ENCODE measurements around the gene EFHC2. TPM values are rescaled to one million over a fixed set of nuclear protein-coding genes. Genes with fewer than 3 reads are reported as not detected.
"Not testable (repeated sequence)": the region's sequence is repeated elsewhere in the genome, so short reads cannot be mapped to it uniquely, and the experiment has no call there.

EFHC2 gene
- total and polyA plus RNA-seq, 11 donors: 1.8 to 15.6 (median 7.5) TPM

DNA sequence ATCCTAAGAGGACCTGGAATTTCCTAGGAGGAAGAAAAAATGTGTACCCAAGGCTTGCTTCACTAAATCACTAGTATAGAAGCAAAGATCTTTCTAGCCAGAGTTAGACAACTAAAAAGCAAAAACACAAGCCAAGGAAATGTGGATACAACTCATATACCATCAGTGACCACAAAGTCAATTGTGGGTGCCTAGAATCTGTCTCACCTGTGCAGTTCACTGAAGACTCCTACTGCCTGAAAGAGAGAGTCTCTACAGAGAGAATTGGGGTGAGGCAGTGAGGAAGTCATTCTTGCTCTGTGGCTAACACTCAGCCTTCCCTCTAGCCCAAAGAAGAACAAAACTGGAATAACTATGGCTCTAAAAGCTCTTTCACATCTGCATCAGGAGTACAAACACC, 82.9 kb downstream of the EFHC2 start:
- no peak for TF ChIP-seq POLR2A (IDR thresholded peaks at IDR 0.05)
- TF ChIP-seq, protein P1, sequence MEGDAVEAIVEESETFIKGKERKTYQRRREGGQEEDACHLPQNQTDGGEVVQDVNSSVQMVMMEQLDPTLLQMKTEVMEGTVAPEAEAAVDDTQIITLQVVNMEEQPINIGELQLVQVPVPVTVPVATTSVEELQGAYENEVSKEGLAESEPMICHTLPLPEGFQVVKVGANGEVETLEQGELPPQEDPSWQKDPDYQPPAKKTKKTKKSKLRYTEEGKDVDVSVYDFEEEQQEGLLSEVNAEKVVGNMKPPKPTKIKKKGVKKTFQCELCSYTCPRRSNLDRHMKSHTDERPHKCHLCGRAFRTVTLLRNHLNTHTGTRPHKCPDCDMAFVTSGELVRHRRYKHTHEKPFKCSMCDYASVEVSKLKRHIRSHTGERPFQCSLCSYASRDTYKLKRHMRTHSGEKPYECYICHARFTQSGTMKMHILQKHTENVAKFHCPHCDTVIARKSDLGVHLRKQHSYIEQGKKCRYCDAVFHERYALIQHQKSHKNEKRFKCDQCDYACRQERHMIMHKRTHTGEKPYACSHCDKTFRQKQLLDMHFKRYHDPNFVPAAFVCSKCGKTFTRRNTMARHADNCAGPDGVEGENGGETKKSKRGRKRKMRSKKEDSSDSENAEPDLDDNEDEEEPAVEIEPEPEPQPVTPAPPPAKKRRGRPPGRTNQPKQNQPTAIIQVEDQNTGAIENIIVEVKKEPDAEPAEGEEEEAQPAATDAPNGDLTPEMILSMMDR (IDR thresholded peaks at IDR 0.05): no peak
- ATAC-seq (no peak), DNase-seq (no peak)
- H3K9me3 ChIP-seq: peaks cover 0 to 3% (median 0%) of the 10 kb centered on the region in 12 donors
- H3K4me3 ChIP-seq: no peak overlapping the region
- H3K27ac ChIP-seq: no peak overlapping the region
- no peaks in the 10 kb centered on the region for H3K36me3 ChIP-seq
- intact Hi-C loops (cut with DNase I): no loop called here
- H3K4me1 ChIP-seq: no peaks in the 10 kb centered on the region
- H3K27me3 ChIP-seq: peaks cover 0 to 33% (median 0%) of the 10 kb centered on the region in 9 donors

DNA sequence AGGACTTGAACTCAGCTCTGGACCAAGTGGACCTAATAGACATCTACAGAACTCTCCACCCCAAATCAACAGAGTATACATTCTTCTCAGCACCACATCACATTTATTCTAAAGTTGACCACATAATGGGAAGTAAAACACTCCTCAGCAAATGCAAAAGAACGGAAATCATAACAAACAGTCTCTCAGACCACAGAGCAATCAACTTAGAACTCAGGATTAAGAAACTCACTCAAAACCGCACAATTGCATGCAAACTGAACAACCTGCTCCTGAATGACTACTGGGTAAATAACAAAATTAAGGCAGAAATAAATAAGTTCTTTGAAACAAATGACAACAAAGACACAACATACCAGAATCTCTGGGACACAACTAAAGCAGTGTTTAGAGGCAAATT, 87.7 kb downstream of the EFHC2 start:
- not testable (repeated sequence) for H3K4me3 ChIP-seq, DNase-seq, H3K36me3 ChIP-seq, H3K27ac ChIP-seq, H3K9me3 ChIP-seq, ATAC-seq
- 72 to 91% (median 88%) methylated on average over 2 of the region's 2 CpGs for WGBS, 4 donors
- peaks cover 0 to 15% (median 0%) of the 10 kb centered on the region in 12 donors for H3K4me1 ChIP-seq
- intact Hi-C loops (cut with DNase I): loop anchor here in 1 of 10 donors (10.0 kb wide), 1 partner anchor 59 kb away; no protein-coding TSS in a partner anchor
- peaks cover 0 to 15% (median 0%) of the 10 kb centered on the region in 9 donors for H3K27me3 ChIP-seq

DNA sequence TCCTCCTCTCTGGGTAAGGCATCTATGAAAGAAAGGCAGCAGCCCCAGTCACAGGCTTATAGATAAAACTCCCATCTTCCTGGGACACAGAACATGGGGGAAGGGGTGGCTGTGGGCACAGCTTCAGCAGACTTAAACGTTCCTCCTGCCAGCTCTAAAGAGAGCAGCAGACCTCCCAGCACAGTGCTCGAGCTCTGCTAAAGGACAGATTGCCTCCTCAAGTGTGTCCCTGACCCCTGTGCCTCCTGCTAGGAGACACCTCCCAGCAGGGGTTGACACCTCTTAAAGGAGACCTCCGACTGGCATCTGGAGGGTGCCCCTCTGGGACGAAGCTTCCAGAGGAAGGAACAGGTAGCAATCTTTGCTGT, 89.9 kb downstream of the EFHC2 start:
- DNase-seq: no peak
- TF ChIP-seq, protein P1 (IDR thresholded peaks at IDR 0.05): no peak
- no peak for TF ChIP-seq POLR2A (IDR thresholded peaks at IDR 0.05)
- peaks cover 0 to 3% (median 0%) of the 10 kb centered on the region in 12 donors for H3K9me3 ChIP-seq
- ATAC-seq: no peak
- H3K36me3 ChIP-seq: no peaks in the 10 kb centered on the region
- H3K4me3 ChIP-seq: peak overlapping the region in 9 of 12 donors; percentile 18 to 40 (median 27)
- peaks cover 0 to 22% (median 0%) of the 10 kb centered on the region in 9 donors for H3K27me3 ChIP-seq
- peak overlapping the region in 4 of 12 donors; percentile 13 to 74 (median 40) for H3K27ac ChIP-seq
- WGBS, 4 donors: 27 to 49% (median 35%) methylated on average over 4 of the region's 4 CpGs
- H3K4me1 ChIP-seq: peaks cover 0 to 15% (median 0%) of the 10 kb centered on the region in 12 donors
- intact Hi-C loops (cut with DNase I): loop anchor here in 1 of 10 donors (10.0 kb wide), 1 partner anchor 61 kb away; no protein-coding TSS in a partner anchor

DNA sequence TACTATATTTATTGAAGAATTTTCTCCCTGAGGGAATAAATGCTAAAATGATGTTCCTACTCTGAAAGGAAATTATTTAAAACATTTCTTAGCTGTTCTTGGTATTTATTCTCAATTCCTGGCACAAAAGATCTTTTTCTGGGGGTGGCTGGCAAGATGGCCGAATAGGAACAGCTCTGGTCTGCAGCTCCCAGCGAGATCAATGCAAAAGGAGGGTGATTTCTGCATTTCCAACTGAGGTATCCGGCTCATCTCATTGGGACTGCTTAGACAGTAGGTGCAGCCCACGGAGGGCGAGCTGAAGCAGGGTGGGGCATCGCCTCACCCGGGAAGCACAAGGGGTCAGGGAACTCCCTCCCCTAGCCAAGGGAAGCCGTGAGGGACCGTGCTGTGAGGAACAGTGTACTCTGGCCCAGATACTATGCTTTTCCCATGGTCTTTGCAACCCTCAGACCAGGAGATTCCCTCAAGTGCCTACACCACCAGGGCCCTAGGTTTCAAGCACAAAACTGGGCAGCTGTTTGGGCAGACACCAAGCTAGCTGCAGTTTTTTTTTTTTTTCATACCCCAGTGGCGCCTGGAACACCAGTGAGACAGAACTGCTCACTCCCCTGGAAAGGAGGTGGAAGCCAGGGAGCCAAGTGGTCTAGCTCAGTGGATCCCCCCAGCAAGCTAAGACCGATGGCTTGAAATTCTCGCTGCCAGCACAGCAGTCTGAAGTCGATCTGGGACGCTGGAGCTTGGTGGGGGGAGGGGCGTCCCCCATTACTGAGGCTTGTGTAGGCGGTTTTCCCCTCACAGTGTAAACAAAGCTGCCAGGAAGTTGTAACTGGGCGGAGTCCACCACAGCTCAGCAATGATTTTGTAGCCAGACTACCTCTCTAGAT, 90.5 kb downstream of the EFHC2 start:
- H3K4me3 ChIP-seq: peak overlapping the region in 10 of 12 donors; percentile 9 to 40 (median 26)
- WGBS, 4 donors: 26 to 46% (median 32%) methylated on average over 12 to 17 of the region's 17 CpGs

DNA sequence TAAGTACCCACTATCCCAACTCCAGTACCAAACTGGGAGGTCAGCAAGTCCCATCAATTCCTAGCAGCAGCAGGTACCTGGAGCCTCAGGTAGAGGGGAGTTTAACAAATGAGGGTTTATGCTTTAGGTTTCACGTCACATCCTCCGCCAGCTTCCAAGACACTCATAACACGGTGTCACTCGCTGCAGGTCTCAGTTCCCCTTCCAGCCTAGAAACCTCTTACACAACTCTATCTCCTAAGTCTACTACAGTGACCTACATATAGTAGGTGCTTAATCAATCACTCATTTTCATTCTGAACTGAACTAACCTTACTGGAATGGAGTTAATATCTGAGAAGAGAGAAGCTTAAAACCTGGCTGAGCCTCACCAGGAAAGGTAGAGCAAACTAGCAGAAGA, 96.0 kb downstream of the EFHC2 start:
- Histone ChIP-seq H3K36me3 (no peaks in the 10 kb centered on the region), H3K27ac (no peak overlapping the region), H3K9me3 (no peaks in the 10 kb centered on the region), H3K4me3 (no peak overlapping the region), H3K4me1 (no peaks in the 10 kb centered on the region), H3K27me3 (peaks cover 0 to 51% (median 0%) of the 10 kb centered on the region in 9 donors)
- WGBS, 4 donors: 83 to 98% (median 89%) methylated on average over 4 of the region's 4 CpGs
- ATAC-seq: no peak
- DNase-seq: no peak
- intact Hi-C loops (cut with DNase I): loop anchor here in 2 of 10 donors (10.0 kb wide), 1 partner anchor 293 kb away; no protein-coding TSS in a partner anchor
- no peak for TF ChIP-seq POLR2A (IDR thresholded peaks at IDR 0.05)
- TF ChIP-seq, protein P1 (IDR thresholded peaks at IDR 0.05): no peak

More for the DNA sequence above, 90.5 kb downstream of the EFHC2 start:
- DNase-seq (peak; percentile 48 to 64 (median 53)), ATAC-seq (peak in 2 of 4 donors; percentile 54 to 65)
- intact Hi-C loops (cut with DNase I): loop anchor here in 1 of 10 donors (10.0 kb wide), 1 partner anchor 62 kb away; no protein-coding TSS in a partner anchor
- peaks cover 0 to 15% (median 0%) of the 10 kb centered on the region in 12 donors for H3K4me1 ChIP-seq
- peaks cover 0 to 26% (median 0%) of the 10 kb centered on the region in 9 donors for H3K27me3 ChIP-seq
- not testable (repeated sequence) for H3K36me3 ChIP-seq, H3K9me3 ChIP-seq
- H3K27ac ChIP-seq: peak overlapping the region in 6 of 12 donors; percentile 6 to 74 (median 28)
